Measurements from ENCODE around the gene SPATA13.
A peak's percentile ranks its signal among the peaks of the same experiment; 100 is the strongest.
"Not testable (repeated sequence)": the region's sequence is repeated elsewhere in the genome, so short reads cannot be mapped to it uniquely, and the experiment has no call there.

The SPATA13 gene

DNA sequence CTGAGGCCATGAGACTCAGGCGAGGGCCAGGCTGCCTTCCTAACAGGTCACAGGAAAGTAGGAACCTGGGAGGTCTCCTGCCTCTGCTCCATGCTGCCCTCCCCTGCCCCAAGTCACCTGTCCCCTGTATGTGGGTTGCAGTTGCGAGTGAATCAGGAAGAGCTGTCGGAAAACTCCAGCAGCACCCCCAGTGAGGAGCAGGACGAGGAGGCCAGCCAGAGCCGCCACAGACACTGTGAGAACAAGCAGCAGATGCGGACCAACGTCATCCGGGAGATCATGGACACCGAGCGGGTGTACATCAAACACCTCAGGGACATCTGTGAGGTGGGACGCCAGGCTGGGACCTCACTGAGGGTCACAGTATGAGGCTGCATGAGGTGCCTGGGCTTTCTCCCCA lies 126.1 kb downstream of the SPATA13 start:
- no peak for DNase-seq

DNA sequence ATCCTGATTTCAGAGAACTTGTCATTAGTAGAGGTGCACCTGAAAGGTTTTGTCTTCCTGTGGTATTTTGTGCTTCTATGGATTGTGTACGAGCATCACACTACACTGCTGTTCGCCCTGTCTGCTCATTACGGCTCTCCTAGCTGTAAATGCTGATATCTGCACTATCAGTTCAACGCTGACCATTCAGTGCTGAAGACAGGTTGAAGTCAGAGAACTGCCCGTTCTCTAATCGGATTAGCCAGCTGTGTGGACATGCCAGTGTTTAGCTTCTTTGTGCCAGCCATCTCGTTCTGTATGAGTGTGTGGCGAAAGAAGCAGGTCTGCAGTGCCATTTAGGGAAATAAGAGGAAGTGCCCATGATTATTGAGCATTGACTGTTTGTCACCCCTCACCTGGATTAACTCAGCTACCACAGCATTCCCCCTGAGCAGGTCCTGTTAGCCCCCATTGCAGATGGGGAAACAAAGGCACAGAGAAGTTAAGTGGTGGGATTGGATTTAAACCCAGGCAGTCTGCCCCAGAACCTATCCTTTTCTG lies 127.3 kb downstream of the SPATA13 start:
- DNase-seq = no peak

DNA sequence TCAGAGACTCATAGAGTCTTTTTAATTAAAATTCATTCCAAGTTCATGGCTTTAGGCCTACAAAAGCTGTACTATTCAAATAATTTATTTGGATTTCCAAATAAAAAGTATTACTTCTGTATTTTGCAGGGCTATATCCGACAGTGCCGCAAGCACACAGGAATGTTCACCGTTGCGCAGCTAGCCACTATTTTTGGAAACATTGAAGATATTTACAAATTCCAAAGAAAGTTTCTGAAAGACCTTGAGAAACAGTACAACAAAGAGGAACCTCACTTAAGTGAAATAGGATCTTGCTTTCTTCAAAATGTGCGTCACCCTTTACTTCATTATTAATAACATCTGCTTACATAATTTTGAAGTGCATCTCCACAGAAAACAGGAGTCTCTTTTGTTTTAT lies 128.3 kb downstream of the SPATA13 start:
- DNase-seq = no peak

DNA sequence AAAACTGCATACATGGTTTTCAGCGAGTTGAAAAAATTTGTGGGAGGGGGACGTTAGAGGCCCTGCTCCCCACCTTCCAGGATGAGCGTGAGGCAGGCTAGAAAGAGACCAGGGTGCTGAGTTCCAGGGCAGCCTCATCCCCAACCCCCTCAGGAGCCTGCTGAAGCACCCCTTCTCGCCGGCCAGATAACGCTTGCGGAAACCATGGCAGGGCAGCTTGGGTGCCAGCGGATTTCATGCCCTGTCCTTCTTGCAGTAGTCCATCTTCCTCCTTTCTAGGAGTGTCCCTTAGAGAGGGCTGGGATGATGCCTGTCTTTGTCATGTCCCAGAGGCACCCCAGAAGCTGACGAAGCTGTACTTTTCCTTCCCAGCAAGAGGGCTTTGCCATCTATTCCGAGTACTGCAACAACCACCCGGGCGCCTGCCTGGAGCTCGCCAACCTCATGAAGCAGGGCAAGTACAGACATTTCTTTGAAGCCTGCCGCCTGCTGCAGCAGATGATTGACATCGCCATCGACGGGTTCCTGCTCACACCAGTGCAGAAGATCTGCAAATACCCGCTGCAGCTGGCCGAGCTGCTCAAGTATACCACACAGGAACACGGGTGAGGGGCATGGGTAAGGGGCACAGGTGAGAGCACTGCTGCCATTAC lies 129.9 kb downstream of the SPATA13 start:
- no peak for DNase-seq

DNA sequence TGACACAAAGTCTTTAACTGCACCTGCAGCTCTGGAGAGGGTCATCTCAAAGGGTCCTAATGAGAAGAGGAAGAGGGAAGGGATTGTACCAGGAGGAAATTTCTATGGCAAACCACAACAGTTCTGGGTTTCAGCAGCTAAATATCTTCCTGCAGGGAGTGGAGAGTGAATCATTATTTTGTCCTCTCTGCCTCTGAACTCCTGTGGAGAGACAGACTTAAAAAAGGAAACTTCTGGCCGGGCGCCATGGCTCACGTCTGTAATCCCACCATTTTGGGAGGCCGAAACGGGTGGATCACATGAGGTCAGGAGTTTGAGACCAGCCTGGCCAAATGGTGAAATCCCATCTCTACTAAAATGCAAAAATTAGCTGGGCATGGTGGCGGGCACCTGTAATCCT lies 132.0 kb downstream of the SPATA13 start:
- DNase-seq = no peak

GRCh38 chr13:24293746-24294145 lies 133.2 kb downstream of the SPATA13 start:
- no peak for DNase-seq

DNA sequence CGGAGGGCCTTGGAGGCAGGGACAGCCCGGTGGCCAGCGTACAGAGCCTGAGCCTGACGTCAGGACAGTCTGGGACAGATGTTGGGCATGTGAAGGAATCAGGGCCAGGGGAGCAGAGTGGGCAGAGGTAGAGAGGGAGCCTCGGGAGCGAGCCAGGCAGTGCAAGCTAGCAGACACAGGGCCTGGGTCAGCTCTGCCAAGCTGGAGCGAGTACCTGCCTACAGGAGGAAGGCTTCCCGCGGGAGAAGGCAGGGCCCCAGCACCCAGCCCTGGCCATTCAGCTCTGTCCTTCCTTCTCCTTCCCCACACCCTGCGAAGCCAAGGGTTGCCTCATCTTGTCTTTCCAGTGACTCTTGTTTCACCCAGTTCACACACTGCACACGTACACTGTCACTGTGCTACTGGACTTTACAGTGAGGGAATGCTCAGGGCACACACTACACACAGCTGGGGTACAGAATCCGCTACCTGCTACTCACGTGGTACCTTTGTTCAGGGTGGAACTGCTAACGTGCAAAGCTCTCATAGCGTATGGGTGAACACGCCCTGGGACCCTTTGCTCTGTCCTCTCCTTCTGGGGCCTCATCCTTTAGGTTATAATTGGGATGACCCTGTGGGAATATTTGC lies 139.1 kb downstream of the SPATA13 start:
- no peak for DNase-seq

DNA sequence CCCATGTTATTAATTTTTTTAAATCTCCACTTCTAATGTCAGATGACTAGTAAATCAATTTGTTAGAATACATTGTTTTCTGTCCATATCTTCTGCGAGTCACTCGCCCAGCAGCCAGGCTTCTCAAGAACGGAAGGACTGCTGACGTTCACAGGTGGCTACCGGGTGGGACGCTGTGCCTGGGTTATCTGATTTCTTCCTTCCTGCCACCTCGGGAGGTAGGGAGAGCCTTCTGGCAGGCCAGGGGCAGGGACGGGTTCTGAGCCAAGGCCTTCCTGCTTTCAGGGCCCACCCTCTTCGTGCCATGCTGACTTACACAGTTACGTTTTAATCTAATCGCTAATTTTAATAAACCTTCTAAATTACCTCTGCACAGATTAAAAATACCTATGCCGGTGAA lies 140.9 kb downstream of the SPATA13 start:
- no peak for DNase-seq

- DNase-seq = no peak
These were observed 141.4 kb downstream of the SPATA13 start for GRCh38 chr13:24301911-24302310.

DNA sequence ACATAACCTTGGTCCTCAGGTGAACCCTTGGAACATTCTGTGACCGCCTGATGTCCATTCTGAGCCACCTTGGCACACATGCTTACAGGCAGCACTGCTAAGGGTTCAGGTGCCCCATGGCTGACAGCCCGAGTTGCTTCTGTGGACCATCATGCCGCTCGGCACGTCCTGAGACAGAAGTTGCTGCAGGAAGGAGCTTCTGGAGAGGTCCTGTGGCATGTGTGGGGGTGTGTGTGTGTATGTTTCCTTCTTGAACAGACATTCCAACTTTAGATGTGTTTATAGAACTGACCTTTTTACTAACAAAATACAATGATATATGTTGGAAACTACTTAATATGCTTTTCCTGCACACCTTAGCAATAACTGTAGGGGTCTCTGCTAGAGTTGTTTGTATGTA lies 144.1 kb downstream of the SPATA13 start:
- DNase-seq = peak; percentile 26

GRCh38 chr13:24306632-24307031 lies 146.1 kb downstream of the SPATA13 start:
- DNase-seq = no peak

- no peak for DNase-seq
These were observed 146.9 kb downstream of the SPATA13 start for GRCh38 chr13:24307211-24308067.

DNA sequence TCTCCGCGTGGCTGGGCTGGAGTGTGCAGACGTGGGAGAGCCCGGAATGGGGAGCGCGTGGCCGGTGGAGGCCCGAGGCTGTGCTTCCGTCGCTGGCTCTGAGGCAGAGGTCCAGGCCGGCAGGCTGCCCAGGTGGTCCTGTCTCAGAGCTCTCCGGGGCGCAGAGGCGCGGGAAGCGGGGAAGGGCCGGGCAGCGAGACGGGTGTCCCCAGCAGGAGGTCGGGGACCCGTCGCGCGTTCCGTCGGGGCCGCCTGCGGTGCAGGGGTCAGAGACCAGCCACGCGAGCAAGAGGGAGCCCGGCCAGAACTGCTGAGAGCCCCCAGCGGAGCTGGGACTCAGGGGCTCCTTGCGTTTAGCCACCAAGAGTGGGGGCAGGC lies 147.5 kb downstream of the SPATA13 start:
- no peak for DNase-seq

DNA sequence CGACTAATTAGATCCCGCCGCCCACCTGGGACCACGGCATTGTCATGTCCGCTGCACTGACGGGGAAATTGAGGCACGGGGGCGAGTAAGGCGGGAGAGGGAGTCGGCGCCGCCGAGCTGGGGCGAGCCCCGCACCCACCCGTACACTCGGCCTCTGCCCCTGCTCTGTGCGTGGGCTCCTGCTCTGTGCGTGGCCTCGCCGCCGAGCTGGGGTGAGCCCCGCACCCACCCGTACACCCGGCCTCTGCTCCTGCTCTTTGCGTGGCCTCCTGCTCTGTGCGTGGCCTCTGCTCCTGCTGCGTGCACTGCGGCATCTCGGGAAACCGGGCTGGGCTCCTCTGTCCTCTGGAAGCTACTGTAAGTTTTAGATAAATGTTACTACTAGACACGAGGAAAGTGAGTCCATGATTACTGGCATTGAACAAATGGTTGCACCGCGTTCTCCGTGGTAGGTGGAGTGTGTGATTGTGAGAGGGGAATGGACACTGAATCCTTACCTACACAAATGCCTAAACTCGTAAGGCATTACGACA lies 148.0 kb downstream of the SPATA13 start:
- DNase-seq = no peak

GRCh38 chr13:24309300-24309699 lies 148.8 kb downstream of the SPATA13 start, which contains the start of gene C1QTNF9:
C1QTNF9 (plus strand) TSS chr13:24309580; CDS start chr13:24316004, 6,424 bp downstream.
- not testable (repeated sequence) for DNase-seq

DNA sequence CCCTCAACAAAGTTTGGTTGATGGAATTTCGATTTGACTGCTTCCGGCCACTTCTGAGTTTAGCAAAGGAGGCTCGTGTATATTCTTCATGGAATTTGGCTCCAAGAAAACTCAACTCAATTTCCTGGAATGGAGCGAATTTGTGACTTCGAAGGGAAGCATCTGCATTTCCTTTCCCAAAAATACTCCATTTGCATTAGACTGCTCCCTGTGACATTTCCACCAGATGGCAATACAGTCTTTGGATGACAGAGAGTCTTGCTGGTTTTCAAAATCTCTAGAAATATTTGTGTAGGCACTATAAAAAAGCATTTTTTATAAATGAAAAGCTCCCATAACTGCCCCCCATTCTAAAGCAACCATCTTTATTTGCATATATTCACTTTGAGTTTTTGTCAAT lies 152.9 kb downstream of the SPATA13 start:
- DNase-seq = no peak

DNA sequence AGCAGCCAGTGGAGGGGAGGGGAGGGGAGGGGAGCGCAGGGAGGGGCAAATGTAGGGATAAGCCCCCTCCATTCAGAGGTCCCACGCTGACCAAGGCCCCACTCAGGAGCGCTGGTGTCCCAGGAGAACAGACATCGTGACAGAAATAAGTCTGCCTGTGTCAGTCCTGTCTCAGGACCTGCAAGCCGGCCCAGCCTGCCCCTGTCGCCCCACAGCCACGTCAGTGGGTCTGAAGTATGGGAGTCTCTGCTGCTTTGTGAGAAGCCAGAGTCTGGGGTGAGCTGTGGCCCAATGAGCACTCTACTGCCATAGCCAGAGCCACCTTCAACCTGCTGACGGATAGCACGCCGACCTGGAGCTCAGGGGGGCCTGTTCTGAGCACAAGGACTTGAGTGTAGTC lies 157.3 kb downstream of the SPATA13 start:
- not testable (repeated sequence) for DNase-seq

DNA sequence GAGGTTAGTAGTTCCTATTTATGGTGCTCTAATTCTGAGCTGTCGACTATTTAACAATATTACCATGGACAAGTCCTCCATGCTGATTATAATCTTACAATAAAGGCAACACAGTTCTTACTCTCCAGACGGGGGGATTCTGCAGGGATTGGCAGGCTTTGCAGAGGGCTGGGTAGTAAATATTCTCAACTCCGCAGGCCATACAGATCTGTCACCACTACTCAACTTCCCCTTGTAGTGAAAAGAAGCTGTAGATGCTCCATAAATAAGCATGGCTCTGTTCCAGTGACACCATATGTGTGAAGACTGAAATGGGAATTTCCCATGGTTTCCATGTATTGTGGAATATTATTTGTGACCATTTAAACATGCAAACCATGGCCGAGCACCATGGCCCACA lies 158.4 kb downstream of the SPATA13 start:
- not testable (repeated sequence) for DNase-seq

DNA sequence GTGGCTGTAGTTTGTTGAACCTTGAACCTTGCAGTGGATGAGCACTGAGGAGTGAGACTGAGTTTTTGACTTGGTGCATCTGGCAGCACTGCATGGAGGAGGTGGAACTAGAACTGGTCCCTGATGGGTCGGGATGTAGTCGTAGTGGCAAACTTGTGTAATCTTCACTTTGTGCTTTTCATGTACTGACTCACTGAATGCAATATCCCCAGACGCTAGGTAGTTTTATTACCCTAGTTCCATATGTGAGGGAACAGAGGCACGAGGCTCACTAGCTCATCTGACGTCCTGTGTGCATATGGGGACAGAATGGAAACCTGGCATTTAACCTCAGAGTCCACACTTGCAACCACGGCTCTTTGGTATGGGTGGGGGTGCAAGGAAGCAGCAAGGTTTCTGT lies 159.1 kb downstream of the SPATA13 start:
- not testable (repeated sequence) for DNase-seq

DNA sequence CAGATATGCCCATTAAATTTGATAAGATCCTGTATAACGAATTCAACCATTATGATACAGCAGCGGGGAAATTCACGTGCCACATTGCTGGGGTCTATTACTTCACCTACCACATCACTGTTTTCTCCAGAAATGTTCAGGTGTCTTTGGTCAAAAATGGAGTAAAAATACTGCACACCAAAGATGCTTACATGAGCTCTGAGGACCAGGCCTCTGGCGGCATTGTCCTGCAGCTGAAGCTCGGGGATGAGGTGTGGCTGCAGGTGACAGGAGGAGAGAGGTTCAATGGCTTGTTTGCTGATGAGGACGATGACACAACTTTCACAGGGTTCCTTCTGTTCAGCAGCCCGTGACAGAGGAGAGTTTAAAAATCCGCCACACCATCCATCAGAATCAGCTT lies 160.9 kb downstream of the SPATA13 start:
- not testable (repeated sequence) for DNase-seq

GRCh38 chr13:24322470-24322869 lies 161.9 kb downstream of the SPATA13 start:
- not testable (repeated sequence) for DNase-seq

- no peak for DNase-seq
These were observed 162.7 kb downstream of the SPATA13 start for GRCh38 chr13:24323036-24323738.

- DNase-seq = no peak
These were observed 163.2 kb downstream of the SPATA13 start for GRCh38 chr13:24323739-24324075.

Data from islet precursor cell (in vitro differentiated cells).